UCSD-AML1 (cell line): Measurements from ENCODE around the gene TMEM219.

Experiments used
- DNase-seq: peaks from one replicate; lab custom pipeline; 2025; ENCODE audit not compliant: unreplicated experiment; lab: John Stamatoyannopoulos, UW

Gene TMEM219

DNA sequence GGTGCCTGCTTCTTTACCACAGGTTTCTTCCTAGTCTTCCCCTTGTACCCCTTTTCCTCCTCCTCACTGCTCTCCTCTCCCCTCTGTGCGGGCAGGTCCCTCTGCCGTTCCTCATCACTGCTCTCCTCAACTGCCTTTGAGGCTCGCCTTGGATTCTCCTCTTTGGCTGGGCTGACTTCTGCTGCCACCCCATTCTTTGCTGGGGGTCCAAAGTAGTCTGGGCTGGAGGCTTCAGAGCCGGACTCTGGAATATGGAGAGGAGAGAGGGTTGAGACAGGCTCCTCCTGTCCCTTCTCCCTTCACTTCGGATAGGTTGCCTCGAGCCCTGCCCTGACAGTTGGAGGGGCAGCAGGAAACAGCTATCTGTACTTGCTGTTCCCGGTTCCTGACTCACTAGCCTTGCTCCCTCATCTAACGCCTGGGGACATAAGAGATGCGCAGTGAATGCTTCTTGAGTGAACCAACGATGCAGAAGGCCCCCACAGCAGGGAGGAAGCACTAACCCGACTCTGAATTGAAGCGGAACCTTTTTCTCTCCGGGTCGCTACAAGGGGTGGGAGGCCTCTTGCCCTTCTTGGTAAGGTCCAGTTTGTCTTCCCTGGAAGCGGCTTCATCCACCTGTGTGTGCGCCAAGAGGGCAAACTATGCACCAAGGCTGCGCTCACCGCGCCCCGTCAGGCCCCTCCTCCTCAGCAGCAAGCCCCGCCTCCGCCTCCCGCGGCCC is 32.9 kb downstream of the TMEM219 start:
- no peak for DNase-seq

DNA sequence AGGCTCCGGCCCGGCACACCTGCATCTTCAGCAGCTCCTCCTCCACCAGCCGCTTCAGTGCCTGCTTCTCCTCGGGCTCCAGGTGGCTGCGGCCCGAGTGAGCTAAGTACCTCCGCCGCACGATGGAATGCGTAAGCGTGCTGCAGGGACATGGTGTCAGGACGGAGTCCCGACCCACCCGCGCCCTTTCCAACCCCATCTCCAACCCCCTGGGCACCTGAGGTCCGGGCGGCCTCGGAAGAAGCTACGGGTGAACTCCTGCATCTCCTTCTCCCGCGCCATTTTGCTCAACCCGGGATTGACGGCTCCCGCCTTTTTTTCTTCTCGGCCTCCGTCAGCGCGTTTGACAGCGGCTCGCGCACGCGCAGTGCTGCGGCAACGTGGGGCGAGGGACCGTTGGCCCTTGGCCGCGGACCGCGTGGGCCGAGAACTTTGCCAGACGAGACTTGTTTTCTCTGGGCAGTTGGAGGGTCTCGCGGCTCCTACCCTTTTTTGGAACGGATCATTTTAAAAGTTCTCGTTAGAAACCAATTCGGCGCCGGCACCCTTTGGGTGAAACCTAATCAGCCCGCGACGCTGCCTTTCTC is 33.5 kb downstream of the TMEM219 start, which contains the start of gene HIRIP3:
Gene HIRIP3 (minus strand): TSS at position 294 of the 587 bp plus-strand sequence. CDS start 12 bp downstream, at position 282.
- DNase-seq: peak; percentile 83

DNA sequence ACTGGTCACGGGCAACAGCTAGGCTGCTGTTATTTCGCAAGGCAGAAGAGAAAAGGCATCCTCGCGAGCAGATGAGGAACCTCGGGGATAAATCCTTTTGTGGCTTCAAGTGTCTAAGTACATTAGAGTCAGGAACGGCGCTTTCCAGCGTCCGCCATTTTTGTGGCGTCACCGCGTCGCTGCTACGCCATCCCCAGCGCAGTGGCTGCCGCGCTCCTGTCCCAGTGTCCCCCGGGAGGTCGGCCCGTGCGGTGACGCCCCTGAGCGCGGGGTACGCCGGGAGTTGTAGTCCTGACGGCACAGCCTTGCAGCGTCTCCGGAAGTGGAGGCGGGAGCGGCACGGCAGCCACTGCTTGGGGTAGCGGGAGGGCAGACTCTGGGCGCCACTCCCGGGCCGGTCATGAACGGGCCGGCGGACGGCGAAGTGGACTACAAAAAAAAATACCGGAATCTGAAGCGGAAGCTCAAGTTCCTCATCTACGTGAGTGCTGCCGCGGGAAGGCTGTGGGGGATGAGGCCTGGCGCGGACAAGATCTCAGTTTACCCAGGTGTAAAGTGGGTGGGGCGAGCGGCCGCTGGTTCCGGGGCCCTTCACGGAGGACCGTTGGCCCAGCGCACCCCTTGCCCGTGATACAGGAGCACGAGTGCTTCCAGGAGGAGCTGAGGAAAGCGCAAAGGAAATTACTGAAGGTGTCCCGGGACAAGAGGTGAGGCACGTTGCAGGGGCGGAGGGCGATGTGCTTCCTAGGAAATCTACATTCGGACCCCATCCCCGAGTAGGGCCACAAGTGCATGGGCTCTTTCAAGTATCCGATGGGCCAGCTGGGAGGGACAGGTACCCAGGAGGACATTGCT is 34.3 kb downstream of the TMEM219 start, which contains the start of gene INO80E:
Gene INO80E (plus strand): TSS at position 331 of the 855 bp plus-strand sequence. CDS start 70 bp downstream, at position 401.
- peak; percentile 97 for DNase-seq

DNA sequence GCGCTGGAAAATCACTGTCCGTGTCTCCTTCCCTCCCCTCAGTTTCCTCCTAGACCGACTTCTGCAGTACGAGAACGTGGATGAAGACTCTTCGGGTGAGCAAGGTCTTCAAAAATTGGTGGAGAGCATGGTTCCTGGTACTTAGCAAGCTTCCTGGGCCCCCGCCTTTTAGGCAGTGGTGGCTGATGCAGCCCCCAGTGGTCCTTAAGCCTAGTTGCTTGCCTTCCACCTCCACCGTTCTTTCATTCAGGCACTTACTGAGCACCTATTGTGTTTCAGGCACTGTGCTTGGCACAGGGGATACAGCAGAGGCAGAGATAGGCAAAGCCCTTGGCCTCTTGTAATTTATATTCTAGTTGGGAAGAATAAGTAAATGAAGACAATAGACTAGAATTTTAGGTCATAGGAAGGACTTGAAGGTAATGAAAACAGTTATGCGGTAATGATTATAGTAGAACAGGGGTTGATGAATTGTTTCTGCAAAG is 34.9 kb downstream of the TMEM219 start:
- no peak for DNase-seq

DNA sequence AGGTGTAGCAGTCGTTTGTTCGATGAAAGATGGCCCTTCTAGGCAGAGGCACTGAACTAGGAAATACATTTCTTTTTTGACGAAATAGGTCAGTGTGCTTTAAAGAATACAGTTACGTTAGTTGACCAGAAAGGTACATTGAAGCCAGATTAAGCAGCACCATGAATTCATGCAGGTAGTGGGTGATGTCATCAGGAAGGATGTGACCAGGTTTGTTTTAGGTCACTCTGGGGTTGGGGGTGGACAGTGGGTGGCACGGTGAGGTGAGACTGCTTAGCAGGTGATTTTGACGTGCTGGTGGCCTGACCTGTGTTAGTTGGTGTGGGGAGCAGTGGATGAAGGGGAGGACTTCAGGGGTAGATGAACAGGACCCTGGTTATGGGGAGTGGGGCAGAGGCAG is 37.7 kb downstream of the TMEM219 start:
- no peak for DNase-seq

DNA sequence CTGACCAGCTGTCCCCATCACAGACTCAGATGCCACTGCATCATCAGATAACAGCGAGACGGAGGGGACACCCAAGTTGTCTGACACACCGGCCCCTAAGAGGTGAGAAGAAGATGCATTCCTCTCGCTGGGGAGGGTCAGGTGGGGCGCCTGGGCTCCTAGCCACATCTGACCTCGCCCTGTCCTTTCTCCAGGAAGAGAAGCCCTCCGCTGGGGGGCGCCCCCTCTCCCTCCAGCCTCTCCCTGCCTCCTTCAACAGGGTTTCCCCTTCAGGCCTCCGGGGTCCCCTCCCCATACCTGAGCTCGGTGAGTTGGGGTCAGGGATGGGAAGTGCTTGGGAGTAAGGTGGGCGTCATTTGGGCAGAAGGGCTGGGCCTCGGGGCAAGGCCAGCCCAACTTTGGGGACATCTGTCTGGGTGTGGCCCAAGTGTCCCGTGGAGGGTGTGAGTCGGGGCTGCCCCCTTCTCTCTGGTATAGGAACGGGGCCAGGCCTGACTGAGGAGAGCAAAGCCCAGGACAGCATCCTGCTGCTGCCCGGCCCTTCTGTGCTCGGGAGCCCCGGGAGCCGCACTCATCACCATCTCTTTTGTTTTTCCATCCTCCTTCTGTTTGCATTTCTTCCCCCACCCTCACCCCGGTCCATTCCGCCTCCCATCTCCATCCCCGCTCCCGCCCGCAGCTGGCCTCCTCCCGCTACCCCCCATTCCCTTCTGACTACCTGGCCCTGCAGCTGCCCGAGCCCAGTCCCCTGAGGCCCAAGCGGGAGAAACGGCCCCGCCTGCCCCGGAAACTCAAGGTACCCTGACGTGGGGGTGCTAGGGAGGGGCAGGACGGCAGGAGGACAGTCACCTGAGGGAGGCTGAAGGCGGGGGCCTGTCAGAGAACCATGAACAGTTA is 39.1 kb downstream of the TMEM219 start:
- DNase-seq: no peak

DNA sequence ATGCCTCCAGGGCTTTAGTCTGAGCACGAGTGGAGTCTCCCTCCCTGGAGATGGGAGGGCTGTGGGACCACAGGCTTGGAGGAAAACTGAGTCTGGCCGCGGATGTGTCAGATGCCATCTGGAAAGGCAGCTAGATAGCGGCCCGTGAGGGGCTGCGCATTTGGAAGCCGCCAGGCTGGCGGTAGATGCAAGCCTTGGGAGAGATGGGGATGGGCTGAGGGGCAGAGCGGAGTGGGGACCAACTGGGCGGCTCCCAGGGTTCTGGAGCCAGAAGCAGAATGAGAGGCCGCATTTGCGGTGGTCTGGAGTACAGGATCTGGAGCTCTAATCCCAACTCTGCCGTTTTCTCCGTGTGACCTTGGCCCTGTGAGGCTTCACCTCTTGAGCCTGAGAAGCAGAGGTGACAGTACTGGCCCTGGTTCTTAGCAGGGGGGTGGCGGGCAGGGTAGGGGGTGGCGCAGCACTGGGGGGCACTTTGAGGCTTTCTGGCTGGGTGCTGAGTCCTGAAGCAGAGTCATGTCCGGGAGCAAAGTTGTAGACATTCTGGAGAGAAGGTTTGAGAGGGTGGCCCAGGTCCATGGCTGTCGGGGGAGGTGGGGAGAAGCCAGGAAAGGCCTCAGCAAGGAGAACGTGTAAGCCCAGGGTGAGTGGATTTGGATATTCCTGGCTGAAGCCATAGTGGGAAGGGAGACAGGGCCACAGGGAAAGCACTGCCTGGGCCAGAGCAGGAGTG is 40.9 kb downstream of the TMEM219 start:
- no peak for DNase-seq

DNA sequence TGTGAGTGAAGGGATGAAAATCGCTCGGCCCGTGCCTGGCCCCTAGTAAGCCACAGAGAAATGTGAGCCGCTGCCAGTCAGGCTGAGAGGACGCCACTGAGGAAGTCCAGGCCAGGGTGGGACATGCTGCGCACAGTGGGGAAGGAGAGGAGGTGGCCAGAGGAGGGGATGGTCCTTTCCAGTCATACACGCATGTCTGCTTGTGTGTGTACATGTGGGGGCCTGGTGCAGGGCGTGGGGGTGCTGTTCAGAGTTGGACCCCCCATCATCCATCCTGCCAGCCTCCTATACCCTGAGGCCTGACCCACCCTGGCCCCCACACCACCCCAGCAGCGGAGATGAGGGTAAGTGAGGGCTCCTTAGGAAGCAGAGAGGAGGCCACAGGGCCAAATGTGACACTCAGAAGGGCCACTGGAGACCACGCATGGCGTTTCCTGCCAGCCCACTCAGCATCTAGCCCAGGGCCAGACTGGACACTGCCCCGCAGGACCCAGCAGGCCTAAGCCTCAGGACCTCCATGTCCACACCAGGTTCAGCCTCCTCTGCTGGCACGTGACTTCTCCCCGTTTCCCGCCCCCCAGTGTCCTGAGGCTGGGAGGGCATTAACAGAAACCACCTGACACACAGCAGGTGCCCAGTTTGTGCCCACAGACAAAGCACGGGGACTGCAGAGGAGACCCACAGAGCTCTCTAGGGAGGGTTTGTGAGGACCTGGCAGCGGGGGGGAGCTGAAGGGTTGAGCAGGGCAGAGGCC is 42.0 kb downstream of the TMEM219 start:
- no peak for DNase-seq

DNA sequence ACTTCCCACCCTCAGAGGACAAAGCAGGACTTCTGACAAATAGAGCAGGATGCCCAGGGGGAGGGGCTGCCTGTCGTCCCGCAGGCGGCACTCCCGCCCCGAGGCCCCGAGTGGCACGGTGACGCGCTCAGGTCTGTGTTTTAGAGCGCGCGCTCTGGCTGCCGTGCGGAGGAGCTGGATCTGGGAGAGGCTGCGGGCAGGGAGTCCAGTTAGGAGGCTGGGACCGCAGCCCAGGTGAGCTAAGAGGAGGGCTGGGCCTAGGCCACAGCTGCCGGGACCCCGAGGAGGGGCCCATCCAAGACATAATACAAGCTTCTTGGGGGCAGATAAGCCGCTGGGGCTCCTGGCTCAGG is 42.5 kb downstream of the TMEM219 start:
- DNase-seq: no peak

DNA sequence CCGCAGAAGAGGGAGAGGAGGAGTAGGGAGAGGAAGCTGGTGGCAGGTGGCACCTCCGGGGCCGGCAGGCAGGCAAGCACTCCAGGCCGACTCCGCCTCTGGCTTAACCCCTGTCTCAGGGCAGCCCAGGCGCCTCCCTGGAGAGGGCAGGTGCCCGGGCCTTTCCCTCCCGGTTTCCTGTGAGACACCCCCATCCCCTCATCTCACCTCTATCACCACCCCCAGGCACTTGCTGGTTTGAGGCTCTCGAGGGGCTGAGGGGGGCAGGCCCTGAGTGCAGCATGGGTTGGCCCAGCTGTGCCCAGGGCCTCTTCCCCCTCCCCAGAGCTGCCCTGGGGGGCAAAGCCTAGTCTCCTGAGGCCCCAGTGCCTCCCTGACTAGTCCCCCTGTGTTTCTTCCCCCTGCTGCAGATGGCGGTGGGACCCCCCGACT is 42.9 kb downstream of the TMEM219 start:
- DNase-seq: no peak

DNA sequence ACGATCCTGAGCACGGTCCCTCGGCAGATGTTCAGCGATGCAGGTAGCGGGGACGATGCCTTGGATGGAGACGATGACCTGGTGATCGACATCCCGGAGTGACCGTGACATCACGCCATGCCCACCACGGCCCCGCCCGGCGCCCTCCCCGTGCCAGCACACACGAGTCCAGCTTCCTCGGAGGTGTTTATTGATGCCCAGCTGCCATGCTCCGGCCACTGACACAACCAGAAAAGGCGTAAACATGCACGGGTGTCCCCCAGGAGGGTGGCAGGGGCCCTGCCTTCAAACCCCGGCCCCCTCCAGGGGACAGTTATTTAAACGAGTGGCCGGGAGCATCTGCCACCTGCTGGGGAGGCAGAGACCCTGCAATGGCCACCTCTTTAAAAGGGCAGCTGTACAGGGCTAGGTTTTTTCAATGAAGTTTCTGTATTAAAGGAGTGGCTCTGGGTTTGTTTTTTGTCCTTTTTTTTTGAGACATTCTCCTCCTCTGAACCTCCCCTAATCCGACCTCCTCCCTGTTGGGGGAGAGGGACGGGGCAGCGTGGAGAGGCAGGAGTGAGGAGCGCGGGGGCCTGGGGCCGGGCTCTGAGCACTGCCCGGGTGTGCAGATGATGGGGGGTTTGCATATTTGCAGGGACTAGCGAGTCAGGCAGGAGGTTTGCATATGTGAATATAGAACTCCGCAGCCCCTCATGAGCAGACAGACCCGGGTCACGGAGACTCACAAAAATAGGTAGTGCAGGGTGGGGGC is 43.6 kb downstream of the TMEM219 start:
- DNase-seq: no peak

DNA sequence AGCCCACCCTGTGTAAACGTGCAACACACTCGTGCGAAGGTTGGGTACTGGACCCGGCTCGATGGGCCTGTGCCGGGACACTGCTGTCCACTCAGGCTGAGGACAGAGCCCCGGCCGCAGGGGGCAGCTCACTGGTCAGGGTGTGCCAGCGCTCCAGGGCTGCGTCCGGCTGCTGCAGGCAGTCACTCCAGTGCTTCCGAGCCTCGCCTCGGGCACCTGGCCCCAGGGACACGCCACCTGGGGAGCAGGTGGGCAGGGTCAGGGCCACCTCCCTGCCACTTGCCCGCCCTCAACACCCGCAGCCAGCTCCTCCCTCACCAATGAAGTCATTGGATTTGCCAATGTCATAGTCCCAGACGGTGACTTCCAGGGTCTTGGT is 44.2 kb downstream of the TMEM219 start:
- DNase-seq: no peak

DNA sequence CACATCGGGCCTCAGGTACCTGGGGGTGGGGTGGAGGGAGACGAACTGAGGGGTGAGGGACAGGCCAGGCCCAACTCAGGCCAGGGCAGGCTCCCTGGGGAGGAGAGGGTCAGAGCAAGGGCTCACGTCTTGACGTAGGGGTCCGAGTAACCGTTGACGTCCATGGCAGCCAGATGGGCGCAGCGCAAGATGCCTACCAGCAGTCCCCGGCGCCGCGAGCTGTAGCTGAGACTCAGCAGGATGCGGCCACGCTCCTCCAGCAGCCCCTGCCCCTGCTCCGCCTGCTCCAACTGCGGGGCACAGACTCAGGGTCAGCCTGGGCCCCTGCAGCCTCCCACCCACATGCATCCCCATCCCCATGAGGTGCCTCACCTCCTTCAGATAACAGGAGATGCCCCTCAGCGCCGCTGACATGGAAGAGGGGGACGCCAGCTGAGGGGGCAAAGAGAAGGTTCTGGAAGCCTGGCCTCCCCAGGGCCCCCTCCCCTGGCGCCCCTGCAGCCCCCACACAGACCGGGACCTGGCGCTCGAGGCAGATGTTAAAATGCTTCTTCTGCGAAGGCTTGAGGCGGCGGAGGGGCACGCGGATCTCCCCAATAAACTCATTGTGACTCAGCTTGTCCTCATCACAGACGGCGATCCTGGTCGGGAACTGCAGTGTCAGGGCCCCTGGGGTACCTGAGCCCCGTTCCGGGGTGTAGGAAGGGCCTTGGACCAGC is 44.9 kb downstream of the TMEM219 start:
- DNase-seq: no peak

DNA sequence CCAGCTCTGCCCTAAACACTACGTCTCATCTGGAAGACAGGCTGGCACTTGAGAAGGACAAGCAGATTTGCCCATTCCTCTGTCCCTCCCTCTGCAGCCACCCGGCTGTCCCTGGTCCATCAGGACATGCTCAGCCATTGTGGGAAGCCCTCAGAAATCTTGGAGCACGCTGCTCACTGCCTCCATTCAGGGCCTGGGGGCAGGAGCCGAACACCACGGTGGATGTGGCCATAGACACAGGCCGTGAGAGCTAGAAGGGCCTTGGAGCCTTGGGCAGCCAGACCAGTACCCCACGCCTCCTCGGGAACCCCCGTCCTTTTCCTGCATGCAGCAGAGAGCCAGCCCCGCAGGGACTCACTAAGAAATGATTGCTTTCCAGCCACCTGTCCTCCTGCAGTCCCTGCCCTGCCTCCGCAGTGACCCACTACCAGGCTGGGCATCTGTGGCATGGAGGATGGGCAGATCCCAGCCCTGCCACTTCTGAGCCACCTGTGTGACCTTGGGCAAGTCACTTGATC is 45.6 kb downstream of the TMEM219 start:
- DNase-seq: no peak

DNA sequence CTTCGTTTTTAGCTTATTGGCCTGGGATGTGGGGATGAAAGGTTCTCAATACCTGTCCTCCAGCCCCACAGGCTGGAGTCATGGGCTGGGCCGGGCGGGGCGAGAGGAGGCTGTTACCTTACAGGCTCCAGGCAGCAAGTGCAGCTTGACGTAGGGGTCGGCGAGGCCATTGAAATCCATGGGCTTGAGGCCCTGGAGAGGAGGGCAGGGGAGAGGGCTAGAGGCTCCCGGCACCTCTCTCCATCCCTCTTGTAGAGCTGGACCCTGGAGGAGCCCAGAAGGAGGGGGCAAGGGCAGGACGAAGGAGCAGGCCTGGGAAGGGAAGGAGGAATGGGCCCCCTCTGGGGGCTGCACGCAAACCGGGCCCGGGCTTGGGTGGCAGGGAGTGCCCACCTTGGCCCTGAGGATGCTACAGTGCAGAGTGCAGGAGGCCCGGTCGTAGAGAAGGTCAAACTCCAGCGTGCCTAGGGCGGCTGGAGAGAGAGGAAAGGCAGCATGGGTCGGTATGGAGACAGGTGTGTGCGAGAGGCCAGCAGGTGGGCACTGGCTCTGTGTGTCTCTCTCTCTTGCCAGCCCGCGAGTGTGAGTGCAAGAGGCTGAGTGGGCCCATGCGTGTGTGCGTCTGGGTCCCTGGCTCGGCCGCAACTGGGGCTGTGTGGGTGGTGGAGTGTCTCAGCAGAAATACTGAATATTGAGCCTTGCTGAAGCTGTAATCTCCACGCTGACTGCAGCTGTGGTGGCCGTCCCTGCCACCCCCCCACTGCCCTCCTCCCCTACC is 47.4 kb downstream of the TMEM219 start:
- DNase-seq: no peak

DNA sequence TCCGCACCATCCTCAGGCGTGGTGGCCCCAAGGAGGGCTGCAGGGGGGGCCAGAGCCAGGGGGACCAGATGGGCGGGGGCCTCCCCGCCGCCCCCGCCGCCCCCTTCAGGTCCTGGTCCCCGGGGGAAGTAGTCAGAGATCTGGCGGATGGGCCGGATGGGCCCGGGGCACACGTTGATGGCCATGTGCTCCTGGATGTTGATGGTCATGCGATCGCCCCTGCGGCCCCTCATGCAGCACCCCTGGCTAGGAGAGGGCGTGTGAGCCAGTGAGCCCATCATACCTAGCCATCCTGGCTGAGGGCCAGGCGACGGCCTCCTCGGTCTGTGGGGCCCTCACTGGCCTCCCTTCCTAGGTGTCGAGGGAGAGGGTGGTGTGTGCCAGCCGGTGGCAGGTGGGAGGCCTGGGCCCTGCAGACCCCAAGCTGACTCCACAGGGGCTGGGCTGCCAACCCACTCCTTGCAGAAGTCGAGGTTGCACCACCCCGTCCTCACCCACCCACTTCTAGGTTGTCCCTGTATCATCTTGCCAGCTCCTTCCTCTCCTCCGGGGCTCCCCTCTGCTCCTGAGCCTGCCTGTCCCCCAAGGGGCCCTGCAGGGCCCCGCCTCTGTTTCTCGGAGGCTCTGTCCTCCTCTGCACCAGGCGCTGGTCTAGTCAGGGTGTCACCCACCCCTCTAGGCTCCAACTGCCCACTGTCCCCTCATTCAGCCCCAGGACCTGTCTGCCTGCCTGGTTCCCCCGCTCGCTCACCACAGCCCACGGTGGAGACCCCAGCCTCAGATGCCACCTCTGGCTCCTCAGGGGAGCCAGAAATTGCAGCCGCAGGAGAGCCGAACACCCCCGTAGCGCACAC is 48.3 kb downstream of the TMEM219 start:
- no peak for DNase-seq
